COLO829 (cell line): ENCODE measurements around the gene MOGAT3.

Experiments
- DNase-seq: peaks from one replicate; pipeline ENCODE4 v3.0.0; 2012; ENCODE audit warnings: low spot score

The MOGAT3 gene

DNA sequence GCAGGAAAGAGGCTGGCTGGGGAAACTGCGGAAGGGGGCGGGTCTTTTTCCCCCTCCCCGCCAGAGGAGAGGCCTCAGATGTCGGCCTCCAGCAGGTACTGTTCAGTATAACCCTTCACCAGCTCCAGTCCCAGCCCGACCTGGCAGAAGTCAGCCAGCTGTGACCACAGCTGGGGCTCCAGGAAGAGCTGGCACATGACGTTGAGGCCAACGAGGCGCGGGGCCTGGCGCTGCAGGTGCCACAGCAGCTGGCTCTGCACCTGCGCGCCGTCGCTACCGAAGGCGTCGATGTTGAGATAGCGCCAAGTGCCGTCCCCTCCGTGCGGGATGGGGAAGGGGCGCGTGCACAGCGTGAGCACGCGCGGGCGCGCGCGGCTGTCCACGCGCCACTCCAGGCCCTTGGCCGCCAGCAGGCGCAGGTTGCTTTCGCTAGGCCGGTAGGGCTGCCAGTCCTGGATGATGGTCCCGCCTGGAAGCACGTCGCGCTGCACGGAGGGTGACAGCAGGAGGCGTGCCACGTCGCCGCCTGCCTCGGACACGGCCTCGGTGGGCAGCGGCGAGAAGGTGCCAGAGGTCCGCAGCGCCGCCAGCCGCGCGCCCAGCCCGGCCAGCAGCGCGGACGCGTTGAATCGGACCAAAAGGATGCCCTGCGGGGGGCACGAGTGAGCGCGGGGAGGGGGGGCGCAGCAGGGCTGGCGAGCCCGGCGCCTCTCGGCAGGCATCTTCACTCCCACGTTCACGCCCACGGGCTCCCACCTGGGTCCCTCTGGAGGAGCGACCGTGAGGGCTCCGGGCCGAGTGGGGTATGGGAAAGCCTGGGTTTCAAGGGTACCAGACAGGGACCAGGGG is 28.6 kb downstream of the MOGAT3 start:
- no peak for DNase-seq

DNA sequence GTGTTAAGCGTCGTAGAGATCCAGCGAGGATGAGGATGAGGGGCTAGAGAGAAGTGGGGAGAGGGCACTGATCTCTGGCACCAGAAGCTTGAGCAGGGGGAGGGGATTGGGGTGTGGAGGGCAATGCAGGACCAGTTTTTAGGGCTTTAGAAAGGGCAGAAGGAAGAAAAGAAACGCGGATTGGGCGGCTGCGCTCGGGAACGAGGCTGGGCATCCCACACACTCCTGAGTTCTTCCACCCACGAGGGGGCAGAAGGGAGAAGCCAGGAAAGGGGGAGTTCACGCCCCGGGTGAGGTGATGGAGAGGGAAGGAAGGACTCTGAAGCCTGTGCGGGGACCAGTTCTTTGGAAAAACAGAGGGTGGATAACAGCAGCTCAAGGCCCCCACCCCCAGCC is 29.4 kb downstream of the MOGAT3 start:
- DNase-seq = no peak

DNA sequence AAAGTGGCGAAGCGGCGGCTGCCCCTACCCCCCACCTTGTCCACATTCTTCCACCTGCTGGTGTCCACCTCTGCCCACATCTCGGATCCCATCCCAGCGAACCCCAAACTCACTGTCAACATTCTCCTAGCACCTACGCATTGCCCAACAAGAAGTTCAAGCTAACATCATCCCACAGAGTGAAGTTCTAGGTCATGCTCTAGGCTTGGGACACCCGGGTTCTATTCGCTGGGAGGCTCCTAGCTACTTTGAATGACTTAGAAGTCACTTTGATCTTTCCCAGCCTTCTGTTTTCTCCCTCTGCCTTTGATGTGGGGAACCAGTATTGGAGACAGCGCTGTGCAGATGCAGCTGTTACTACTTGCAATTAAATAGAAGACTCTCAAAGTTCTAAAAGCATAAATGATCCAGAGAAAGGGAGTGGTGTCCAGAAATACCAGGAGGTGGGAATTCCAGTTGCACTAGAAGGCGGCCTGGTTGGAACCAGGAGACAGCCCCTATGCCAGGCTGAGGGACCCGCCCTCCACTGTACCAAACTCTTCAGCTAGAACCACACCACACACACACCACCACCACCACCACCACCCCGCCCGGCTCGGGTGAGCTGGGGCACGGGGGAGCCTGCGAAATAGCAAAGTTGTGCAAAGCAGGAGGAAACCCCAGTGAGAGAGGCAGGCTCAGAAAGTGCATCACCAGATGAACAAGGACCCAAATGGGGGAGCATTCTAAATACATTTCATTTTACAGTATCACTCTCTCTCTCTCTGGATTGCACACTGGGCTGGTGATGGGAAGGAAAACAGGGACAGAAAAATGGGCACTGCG is 30.0 kb downstream of the MOGAT3 start:
- no peak for DNase-seq

DNA sequence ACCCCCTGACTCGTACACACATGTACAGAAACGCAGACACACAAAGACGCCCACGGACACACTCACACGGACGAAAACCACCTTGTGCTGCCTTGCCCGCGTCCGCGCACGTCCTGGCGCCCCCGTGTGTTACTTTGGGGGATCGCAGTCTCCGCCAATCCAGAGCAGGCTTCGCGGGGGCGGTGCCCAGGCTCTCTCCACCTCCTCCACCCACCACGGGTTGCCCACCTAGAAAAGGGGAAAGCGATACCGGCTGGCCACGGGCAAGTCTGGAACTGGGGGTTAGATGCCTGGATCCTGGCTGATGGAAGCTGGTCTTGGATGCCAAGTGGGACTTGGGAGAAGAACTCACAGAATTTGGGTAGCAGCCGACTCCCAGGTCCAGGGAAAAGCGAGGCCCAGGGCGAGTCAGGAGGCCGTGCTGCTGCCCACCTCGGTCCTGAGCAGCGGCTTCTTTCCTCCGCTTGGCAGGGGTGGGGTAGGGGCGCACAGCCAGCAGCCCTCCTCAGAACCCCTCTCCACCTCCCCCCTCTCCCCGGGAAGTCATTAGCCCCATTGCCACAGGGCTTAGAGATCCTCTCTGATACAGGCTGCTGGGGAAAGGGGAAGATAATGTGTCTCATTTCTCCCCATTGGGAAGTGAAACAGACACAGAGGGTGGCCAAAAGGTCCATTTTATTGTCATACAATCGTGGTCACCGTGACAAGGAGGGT is 30.8 kb downstream of the MOGAT3 start:
- peak; percentile 62 for DNase-seq

DNA sequence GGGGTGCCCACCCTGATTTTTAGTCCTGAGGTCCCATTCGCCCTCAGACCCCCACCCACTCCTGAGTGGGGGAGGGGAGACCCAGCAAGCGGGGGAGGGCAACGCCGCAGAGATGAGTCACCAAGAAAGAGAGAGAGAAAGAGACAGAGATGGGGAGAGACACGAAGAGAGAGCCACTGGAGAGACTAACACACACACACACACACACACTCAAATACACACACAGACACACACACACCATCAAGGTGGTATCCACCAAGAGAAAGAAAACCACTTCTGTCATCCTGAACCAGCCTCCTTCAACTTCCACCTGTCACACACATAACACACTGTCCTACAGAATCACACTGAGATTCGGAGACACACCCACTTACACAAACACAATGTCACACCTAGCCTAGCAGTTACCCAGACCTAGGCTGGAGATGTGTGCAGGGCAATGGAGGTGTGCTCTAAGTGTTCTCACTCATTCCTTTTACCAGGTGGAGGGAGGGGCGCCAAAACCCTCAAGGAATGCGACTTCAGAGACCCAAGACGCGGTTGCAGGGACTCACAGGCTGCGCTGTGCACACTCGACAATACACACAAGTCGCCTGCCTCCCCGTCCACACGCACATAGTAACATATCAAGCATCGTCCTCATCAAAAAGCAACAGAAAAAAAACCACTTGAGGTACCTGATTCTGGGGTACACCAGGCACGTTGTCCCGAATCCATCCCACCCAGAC is 31.6 kb downstream of the MOGAT3 start:
- DNase-seq = no peak

DNA sequence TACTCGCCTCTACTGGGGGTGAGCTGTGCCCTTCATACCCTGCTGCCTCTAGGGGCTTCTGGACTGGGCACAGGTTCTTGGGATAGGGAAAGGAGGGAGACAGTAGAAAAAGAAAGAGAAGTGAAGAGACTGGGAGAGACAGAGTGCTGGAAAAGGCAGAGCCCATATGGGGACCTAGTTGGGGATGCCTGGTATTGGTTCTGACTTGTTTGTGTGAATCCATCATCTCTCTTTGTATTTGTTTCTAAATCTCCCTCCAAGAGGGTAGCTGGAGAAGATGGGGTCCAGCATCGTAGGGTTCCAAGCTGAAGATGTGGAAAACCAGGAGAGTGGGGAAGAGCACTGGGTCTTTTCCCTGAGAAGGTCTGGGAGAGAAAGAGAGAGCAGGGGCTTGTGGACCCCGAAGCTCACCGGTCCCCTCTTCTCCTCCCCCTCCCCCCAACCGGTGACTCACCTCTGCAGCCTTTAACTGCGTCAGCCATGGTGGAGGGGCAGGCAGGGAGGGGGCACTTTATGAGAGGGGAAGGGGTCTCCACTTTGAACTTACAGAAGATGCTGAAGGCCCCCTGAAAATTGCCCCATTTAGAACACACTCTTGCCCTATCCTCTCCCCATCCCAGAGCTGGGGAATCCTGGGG is 32.3 kb downstream of the MOGAT3 start:
- DNase-seq = no peak

DNA sequence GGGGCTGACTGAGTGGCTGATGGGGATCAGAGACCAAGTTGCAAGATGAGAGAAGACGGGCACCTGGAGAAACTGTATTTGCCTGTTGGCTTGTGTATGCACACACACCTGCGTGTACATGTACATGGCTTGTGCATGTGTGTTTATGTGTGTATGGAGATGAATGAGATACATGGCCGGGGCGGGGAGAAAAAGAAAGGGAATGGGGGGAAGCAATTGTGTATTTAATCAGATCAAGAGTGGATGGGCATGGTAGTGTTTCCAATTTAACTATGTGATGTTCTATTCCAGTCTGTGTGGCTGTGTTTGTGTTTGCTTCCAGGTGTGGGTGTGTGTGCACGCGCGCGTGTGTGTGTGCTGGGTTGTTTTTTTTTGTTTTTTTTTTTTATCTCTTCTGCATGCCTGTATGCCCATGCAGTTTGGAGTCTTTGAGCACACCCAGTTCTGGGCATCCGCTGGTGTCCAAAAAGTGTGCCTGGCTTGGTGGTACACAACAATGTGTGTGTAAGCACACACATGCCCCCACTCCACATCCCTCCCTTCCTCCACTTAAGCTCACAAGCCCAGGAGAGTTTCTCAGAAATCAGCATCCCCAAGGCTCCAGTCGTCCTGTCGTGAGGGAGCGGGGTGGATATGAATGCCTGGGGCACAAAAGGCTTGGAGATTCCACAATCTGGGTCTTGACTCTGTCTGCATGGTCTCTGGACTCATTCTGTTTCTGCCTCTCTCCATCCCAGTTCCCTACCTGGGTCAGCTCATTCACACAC is 33.0 kb downstream of the MOGAT3 start:
- DNase-seq = no peak

DNA sequence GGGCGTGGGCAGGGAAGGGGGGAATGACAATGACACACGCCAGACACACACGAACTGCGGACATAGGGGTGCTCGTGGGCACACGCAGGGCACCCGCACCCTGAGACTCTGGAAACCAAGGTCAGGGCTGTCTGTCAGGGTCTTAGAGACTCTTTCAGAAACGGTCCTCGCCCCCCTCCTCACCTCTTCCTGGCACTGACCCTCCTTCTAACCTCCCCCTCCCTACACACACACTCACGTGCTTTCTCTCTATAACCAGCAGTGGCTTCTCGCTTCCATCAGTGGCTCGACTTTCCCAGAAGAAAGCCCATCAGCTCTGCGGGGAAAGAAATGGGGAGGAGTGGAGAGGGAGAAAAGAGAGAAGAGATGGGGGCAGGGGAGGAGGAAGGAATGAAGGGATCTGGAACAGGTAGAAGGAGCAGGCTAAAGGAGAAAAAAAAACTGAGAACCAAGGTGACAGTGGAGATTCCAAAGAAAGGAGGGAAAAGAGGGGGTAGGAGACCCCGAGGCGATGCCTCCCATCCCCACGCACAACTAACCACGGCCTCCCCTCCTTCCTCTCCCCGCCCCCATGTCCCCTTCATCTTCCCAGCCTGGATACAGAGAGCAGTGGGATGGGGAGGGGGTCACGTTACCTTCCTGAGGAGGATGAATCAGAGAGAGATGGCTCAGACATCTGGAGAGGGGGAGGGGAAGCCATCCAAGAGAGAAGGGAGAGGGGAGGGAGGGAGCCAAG is 33.8 kb downstream of the MOGAT3 start:
- DNase-seq = no peak

DNA sequence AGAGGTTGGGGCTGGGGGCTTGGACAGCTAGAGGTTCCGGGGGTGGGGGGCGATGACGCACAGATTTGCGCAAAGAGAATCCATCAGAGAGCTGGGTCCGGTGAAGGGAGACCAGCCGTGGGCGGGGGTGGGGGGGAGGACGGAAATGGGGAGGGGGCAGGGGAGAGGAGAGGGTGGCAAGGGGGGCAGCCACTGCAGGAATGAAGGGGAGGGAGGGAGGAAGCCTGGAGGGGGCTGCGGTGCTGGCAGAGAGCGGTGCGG is 34.3 kb downstream of the MOGAT3 start:
- no peak for DNase-seq

DNA sequence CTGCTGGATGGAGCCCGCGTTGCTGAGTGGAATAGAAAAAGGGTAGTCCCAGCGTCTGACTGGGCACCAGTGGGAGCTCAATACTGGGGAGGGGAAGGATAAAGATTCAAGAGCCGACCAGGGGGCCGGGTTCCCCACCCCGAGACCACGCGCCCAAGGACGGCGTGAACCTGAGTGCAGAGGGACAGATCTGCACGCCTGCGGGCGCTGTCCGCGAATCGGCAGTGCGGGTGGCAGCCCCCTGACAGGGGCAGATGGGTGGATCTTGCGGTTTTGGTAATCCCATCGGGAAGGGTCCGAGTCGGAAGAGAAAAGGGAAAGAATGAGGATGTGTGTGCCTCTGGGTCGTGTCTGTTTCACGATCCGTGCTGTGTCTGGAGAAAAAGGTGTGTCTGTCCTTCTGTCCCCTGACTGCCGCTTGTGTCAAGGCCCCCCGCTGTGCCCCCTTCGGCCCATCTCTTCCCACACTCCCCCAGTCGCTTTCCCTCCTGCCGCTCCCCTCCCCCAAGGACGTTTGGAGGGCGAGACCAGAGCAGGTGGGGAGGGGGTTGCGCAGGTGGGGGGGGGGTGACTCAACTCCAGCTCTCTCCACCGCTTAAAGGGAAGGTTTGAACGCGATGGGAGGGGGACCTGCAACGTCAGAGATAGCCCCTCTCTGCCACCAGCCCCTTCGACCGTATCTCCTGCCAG is 34.7 kb downstream of the MOGAT3 start:
- DNase-seq = no peak

DNA sequence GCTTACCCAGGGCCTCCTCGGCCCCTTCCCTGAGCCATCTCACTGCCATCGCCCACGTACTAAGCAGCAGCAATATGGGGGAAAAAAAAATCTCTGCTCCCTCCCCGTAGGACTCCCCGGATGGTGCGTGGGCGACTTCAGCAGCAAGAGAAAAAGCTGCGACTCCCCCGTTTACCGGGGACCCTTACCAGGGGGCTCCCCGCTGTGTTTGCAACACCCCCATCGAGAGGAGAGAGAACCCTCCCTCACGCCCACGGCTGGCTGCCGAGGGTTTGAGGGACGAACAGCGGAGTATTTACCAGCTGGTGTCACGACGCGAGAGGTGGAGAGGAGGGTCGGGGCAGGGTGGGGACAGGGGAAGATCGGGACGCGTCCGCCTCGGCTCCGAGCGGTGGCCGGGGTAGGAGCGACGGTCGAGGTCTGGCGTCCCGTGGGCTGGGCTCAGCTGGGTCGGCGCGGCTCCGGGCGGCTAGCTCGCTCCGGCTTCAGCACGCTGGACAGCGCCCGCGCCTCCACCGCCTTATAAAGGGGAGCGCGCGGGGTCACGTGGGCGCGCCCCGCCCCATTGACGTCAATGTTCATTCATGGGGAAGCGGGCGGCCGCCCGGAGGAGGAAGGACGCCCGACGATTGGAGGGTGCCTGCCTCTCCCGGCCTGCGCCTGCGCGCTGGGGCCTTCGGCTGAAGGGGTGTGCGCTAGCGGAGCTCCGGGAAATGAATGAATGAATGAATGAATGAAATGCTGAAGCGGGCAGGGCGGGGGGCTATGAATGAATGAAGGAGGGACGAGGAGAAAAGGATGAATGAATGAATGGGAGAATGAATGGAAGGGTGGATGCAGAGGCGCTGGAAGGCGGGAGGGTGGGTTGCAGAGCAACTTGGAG is 35.5 kb downstream of the MOGAT3 start, which contains the start of gene VGF:
VGF (minus strand) TSS at position 495 of the 883 bp plus-strand sequence. CDS start 726 bp downstream, outside the sequence.
- peak; percentile 98 for DNase-seq

DNA sequence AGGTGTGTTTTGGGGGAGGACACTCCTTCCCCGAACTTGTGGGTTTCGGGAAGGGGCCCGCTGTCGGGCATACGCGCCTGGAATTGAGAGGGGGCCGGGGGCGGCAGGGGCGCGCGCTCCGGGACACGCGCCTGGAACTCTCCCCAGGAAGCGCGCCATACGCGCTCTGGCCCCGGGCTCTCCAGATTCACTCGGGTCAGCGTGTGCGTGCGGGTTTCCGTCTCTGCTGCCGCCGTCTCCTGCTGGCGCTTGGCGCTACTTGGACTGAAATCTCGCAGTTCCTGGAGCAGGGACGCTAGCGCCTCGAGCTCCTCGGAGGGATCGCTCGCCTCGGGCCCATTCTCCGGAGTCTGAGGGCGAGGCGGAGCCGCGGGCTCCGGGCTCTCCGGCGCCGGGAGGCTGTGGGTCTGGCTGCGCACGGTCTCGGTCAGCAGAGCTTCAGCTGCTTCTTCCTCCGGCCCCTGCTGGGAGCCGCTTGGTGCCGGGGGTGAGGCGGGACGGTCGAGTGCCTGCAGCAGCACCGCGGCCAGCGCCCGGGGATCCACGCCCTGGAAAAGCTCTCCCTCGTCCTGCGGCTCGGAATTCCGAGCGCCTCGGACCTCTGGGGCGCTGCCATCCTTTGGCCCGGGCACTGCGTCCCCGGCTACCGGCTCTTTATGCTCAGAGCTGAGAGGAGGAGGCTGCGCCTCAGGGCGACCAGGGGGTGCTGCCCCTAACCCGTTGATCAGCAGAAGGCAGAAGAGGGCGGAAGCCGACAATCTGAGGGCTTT is 36.6 kb downstream of the MOGAT3 start:
- DNase-seq = no peak

DNA sequence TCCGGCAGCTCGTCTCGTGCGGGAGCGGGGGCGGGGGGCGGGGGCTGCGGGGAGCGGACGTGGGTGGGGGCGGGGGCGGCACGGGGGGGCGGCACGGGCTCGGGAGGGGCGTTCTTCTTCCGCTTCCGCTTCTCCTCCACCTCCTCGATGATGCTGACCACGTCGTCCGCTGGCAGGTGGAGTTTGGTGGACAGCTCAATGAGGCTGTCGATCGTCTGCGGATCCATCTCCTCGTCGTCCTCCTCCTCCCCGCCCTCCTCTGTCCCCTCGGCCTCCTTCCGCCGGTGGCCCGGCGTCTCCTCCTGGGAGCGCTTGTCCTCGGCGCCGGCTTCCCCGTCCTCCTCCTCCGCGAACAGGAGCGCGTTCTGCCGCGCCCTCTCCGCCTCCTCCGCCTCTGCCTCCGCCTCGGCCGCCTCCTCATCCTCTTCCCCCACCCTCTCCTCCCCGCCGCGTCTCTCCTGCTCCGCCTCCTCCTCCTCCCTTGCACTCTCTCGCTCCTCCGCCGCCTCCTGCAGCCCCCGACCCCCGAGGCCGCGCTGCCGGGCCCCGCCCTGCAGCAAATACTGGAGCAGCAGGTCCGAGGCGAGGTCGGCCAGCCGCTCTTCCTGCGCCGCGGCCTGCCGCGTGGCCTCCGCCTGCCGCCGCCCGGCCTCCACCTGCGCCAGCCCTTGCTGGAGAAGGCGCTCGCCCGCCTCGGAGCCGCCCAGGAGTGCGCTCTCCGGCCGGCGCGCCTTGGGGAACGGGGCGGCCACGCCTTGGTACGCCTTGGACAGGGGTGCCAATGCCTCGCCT is 37.4 kb downstream of the MOGAT3 start:
- DNase-seq = no peak

DNA sequence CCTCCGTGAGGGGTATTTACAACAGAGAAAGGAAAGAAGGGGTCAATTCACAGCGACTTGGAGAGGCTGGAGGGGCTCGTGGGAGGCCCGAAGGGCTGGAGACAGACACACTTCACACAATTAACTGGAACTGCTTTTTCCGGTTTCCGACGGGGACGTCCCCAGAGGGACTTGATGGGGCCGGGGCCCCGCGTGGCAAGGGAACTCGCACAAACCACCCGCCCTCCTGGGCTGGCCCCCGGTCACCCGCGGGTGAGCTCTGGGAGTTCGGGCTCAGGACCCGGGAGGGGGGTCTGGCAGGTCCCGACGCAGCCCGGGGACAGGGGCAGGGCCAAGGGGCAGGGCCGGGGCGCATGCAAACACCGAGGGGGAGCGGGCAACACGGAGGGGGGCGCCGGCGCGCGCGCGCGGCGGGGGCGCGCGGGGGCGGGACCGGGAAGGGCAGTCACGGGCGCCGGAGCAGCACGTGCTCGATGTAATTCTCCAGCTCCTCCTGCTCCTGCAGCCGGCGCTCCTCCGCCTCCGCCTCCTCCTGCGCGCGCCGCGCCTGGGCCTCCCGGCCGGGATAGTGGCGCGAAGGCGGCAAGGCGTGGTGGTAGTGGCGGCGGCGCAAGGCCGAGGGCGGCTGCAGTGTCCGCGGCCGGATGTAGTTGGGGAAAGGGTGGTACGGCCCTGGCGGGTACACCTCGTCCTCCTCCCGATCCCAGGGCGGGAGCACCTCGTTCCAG is 38.1 kb downstream of the MOGAT3 start:
- DNase-seq = peak; percentile 60

DNA sequence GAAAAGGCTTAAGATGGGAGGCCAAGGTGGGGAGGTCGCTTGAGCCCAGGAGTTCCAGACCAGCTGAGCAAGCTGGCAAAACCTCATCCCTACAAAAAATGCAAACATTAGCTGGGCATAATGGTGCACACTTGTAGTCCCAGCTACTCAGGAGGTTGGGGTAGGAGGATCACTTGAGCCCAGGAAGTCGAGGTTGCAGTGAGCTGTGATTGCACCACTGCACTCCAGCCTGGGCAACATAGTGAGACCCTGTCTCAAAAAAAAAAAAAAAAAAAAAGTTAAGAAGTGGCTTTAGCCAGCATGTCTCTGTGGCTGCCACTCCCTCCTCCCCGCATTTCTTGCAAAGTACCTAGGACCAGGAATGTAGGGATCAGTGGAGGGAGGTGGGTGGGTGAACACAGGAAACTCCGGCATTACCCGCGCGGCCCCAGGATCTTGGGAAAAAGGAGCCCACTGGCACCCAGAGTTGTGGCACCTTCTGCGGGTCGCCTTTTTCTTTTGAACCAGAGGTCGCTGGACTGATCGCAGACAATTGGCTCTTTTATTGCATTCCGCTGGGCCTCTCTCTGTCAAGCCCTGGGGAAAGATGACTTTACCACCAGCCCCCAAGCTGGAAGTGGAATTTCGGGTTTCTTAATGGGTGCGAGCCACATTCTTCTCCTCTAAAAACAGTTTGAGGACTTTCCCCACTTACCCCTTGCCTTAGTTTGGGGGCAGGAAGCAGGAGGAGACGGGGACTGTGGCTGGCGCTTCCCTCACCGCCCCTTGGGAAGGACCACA is 39.0 kb downstream of the MOGAT3 start:
- DNase-seq = no peak
